A549 (cell line): ENCODE data around the gene CDH1.

ENCODE experiments used
- BHLHE40 ChIP-seq: IDR thresholded peaks from 2 replicates; pipeline ENCODE4 v1.6.1; 2012; ENCODE audit warnings: low read depth, low read length, inconsistent platforms
- CTCF ChIP-seq: fragments of >200 bp; sonication (Bioruptor Twin); formaldehyde crosslinking; IDR thresholded peaks from 3 replicates; pipeline ENCODE4 v1.5.1; 2016
- EP300 ChIP-seq, 2 experiments: fragments of >200 bp; sonication (Bioruptor Twin); formaldehyde crosslinking; IDR thresholded peaks; 2 replicates in 1 of 2; 3 replicates in 1 of 2; pipeline ENCODE4 v1.6.1; 2016 to 2017
- ESRRA ChIP-seq: fragments of 150-350 bp; IDR thresholded peaks from 2 replicates; pipeline ENCODE4 v1.6.1; 2014; ENCODE audit warnings: mild to moderate bottlenecking, low read length, borderline replicate concordance
- JUN ChIP-seq, 2 experiments: fragments of >200 bp; sonication (Bioruptor Twin); formaldehyde crosslinking; IDR thresholded peaks; 2 replicates in 1 of 2; 3 replicates in 1 of 2; pipeline ENCODE4 v1.6.1; 2016 to 2017
- KDM5A ChIP-seq: fragments of 200-600 bp; sonication (generic); IDR thresholded peaks from 2 replicates; pipeline ENCODE4 v1.6.1; 2016; ENCODE audit warnings: antibody characterized with exemption, mild to moderate bottlenecking
- NPAS2 ChIP-seq: fragments of 250-450 bp; sonication (Bioruptor Pico); IDR thresholded peaks from 2 replicates; pipeline ENCODE4 v1.8.0; 2022; ENCODE audit warnings: mild to moderate bottlenecking, moderate library complexity, borderline replicate concordance
- POLR2A ChIP-seq: IDR thresholded peaks from 2 replicates; pipeline ENCODE4 v1.6.1; 2012; ENCODE audit warnings: mild to moderate bottlenecking, low read length
- RAD21 ChIP-seq, 2 experiments: fragments of >200 bp in 1 of 2; sonication (Bioruptor Twin) in 1 of 2; formaldehyde crosslinking in 1 of 2; IDR thresholded peaks in 1 of 2; conservative IDR thresholded peaks in 1 of 2; 2 replicates in 1 of 2; 3 replicates in 1 of 2; pipeline ENCODE4 v1.6.1; 2012 to 2018; ENCODE audit warnings: inconsistent platforms in 1 of 2
- RFX5 ChIP-seq: fragments of 450-650 bp; IDR thresholded peaks from 2 replicates; pipeline ENCODE4 v1.7.1; 2014; ENCODE audit warnings: antibody characterized with exemption, mild to moderate bottlenecking, moderate library complexity
- RNF2 ChIP-seq: fragments of 200-600 bp; sonication (generic); IDR thresholded peaks from 2 replicates; pipeline ENCODE4 v1.6.1; 2016; ENCODE audit warnings: low read depth, mild to moderate bottlenecking, antibody characterized with exemption, moderate library complexity, borderline replicate concordance
- SMC3 ChIP-seq: fragments of >200 bp; sonication (Bioruptor Twin); formaldehyde crosslinking; IDR thresholded peaks from 3 replicates; pipeline ENCODE4 v1.6.1; 2018; ENCODE audit warnings: inconsistent platforms
- TF ChIP-seq, protein P1 (sequence below): IDR thresholded peaks from 2 replicates; pipeline ENCODE4 v1.6.1; 2012

DNA sequence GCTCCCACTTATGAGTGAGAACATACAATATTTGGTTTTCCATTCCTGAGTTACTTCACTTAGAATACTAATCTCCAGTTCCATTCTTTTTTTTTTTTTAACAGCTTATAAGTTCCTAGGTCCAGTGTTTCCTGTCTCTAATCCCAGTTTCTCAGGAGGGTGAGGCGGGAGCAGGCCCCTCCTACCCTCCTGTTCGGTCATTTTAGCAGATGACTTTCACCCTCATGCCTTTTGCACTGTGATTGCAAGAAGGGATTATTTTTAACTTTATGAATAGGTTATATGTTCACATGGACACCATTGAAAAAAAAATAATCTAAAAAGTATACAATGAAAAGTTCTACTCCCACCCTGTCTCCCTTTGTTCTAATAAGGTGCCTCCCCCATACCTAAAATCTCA lies 47.6 kb downstream of the CDH1 start:
- TF ChIP-seq POLR2A (no peak), EP300 (IDR thresholded peaks at IDR 0.05) (no peak), RNF2 (no peak), CTCF (no peak), ESRRA (no peak), KDM5A (no peak), JUN (IDR thresholded peaks at IDR 0.05) (no peak), SMC3 (no peak), RFX5 (no peak), BHLHE40 (no peak), RAD21 (conservative IDR thresholded peaks at IDR 0.05 in 1 of 2, IDR thresholded peaks at IDR 0.05 in 1 of 2) (no peak), NPAS2 (no peak)
- TF ChIP-seq, protein P1, sequence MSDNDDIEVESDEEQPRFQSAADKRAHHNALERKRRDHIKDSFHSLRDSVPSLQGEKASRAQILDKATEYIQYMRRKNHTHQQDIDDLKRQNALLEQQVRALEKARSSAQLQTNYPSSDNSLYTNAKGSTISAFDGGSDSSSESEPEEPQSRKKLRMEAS, result no peak
